ENCODE data around the gene DUT. TPM values are rescaled to one million over a fixed set of nuclear protein-coding genes. Genes with fewer than 3 reads are reported as not detected.
A peak's percentile ranks its signal among the peaks of the same experiment; 100 is the strongest.

Gene DUT
- total RNA-seq, 1 donor from 2014 or later: 61.2 TPM

- DNase-seq (ENCODE audit: low spot score): no peak
Measured at GRCh38 chr15:48371550-48371949, 40.3 kb downstream of the DUT start.

- no peak for DNase-seq (ENCODE audit: low spot score)
Measured at GRCh38 chr15:48371961-48372360, 40.7 kb downstream of the DUT start.

GRCh38 chr15:48373821-48374451, 42.7 kb downstream of the DUT start:
- DNase-seq (ENCODE audit: low spot score): no peak

- no peak for DNase-seq (ENCODE audit: low spot score)
Measured at GRCh38 chr15:48374472-48374871, 43.2 kb downstream of the DUT start.

- DNase-seq (ENCODE audit: low spot score): no peak
Measured at GRCh38 chr15:48375767-48376166, 44.5 kb downstream of the DUT start.

- no peak for DNase-seq (ENCODE audit: low spot score)
Measured at GRCh38 chr15:48380198-48380597, 49.0 kb downstream of the DUT start.

GRCh38 chr15:48381861-48382260, 50.6 kb downstream of the DUT start:
- no peak for DNase-seq (ENCODE audit: low spot score)

GRCh38 chr15:48383031-48383430, 51.8 kb downstream of the DUT start:
- DNase-seq (ENCODE audit: low spot score): no peak

- DNase-seq (ENCODE audit: low spot score): no peak
Measured at GRCh38 chr15:48384616-48385015, 53.4 kb downstream of the DUT start.

GRCh38 chr15:48385031-48385830, 54.0 kb downstream of the DUT start:
- DNase-seq (ENCODE audit: low spot score): peak; percentile 55

GRCh38 chr15:48388016-48388851, 57.0 kb downstream of the DUT start:
- DNase-seq (ENCODE audit: low spot score): no peak

- no peak for DNase-seq (ENCODE audit: low spot score)
Measured at GRCh38 chr15:48388910-48389309, 57.7 kb downstream of the DUT start.

GRCh38 chr15:48389691-48390143, 58.5 kb downstream of the DUT start:
- no peak for DNase-seq (ENCODE audit: low spot score)

GRCh38 chr15:48391950-48392349, 60.7 kb downstream of the DUT start:
- DNase-seq (ENCODE audit: low spot score): no peak

- DNase-seq (ENCODE audit: low spot score): peak; percentile 85
Measured at GRCh38 chr15:48392356-48392755, 61.1 kb downstream of the DUT start.

Other genes with a start within 250 kb of the DUT start
- 12.3 TPM for gene SLC24A5, start 210.4 kb upstream of the DUT start, total RNA-seq (ENCODE audit: insufficient read depth, low replicate concordance)
- 9.6 TPM for gene MYEF2, start 153.1 kb upstream of the DUT start, total RNA-seq (ENCODE audit: insufficient read depth, low replicate concordance)
- 1.2 TPM for gene CTXN2, start 139.8 kb upstream of the DUT start, total RNA-seq (ENCODE audit: insufficient read depth, low replicate concordance)
- 33.5 TPM for gene SLC12A1, start 125.1 kb upstream of the DUT start, total RNA-seq (ENCODE audit: insufficient read depth, low replicate concordance)